CD4-positive, alpha-beta T cell treated with Interleukin-17A for 1 hour (primary cell): Measurements from ENCODE around the gene HYAL3.
"Not testable (repeated sequence)": the region's sequence is repeated elsewhere in the genome, so short reads cannot be mapped to it uniquely, and the experiment has no call there.

ENCODE experiments used
- DNase-seq: peaks from one replicate; pipeline ENCODE4 v3.0.0-alpha.2; 2020

HYAL3 gene

GRCh38 chr3:50268703-50269451 lies 30.3 kb downstream of the HYAL3 start, which contains the start of gene SEMA3B:
Gene SEMA3B (plus strand): TSS chr3:50269147. CDS start chr3:50269241, 94 bp downstream.
- DNase-seq: no peak

GRCh38 chr3:50268276-50268675 lies 30.9 kb downstream of the HYAL3 start:
- no peak for DNase-seq

GRCh38 chr3:50267280-50267913 lies 31.8 kb downstream of the HYAL3 start:
- no peak for DNase-seq

DNA sequence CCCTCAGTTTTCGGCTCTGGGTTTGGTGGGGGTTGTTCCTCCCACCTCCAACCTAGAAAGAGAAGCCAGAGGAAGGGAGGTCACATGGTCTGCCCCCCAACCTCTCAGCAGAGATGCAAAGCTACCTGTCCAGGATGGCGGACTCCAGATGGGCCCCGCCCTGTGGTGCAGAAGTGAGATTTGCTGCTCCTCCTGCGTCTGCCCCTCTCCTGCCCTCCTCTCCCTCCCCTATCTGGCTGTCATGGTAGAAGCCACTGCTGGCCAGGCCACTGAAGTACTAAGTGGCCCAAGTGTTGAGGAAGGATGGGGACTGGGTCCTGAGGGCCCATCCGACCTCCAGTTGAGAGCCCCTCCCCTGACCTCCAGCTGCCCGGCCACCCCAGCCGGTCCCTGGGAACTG lies 32.4 kb downstream of the HYAL3 start:
- DNase-seq: no peak

- no peak for DNase-seq
These were observed 33.2 kb downstream of the HYAL3 start for GRCh38 chr3:50266017-50266416.

- DNase-seq: no peak
These were observed 33.6 kb downstream of the HYAL3 start for GRCh38 chr3:50265571-50265970.

GRCh38 chr3:50264964-50265485 lies 34.2 kb downstream of the HYAL3 start:
- DNase-seq: no peak

GRCh38 chr3:50264383-50264963 lies 34.7 kb downstream of the HYAL3 start:
- no peak for DNase-seq

DNA sequence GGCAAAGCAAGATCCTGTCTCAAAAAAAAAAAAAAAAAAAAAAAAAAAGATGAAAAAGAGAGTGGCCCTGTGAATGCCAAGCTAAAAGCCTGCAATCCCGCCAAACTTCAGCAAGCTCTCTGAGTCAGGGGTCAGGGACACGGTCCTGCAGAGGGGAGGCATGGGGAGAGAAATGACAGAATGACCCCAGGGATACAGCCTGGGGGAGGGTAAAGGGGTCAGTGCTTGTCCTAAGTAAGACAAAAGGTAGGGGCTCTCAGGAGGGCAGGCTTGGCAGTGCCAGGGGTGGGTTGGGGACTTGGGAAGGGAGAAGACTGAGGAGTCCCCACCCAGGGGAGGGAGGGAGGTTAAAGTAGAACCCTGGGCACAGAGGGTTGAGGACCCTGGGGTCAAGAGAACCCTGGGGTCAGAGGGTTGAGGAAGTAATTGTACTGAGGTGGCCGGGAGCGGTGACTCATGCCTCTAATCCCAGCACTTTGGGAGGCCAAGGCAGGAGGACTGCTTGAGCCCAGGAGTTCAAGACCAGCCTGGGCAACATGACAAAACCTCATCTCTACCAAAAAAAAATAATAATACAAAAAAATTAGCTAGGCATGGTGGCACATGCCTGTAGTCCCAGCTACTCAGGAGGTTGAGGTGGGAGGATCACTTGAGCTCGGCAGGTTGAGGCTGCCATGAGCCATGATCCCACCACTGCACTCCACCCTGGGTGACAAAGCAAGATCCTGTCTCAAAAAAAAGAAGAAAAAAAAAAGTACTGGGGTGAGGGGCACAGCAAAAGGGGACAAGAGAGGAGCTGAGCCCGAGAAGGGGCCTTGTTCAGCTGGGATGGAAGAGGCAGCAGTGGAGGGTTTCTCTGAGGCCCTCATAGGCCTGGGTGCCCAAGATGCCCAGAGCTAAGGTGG lies 35.5 kb downstream of the HYAL3 start:
- no peak for DNase-seq

GRCh38 chr3:50262778-50263177 lies 36.4 kb downstream of the HYAL3 start:
- DNase-seq: no peak

- not testable (repeated sequence) for DNase-seq
These were observed 37.0 kb downstream of the HYAL3 start for GRCh38 chr3:50262200-50262599.

DNA sequence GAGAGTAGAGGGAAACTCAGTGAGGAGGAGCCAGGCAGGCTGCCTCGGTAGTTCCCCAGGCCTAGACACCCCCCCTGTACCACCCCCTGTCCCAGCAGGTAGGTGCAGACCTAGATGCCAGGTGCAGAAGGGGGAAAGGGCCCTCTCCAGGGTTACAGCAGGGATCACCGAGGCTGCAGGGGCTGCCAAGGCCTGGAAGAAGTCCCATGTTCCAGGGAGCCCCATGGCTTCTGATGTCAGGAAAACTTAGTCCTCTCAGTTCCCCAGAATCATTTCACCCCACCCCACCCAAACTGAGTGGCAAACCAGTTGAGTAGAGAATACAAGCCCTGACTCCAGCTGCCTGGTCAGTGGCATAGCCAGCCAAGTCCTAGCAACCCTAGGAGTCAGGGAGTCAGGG lies 37.7 kb downstream of the HYAL3 start:
- DNase-seq: no peak

- no peak for DNase-seq
These were observed 38.2 kb downstream of the HYAL3 start for GRCh38 chr3:50260942-50261441.

DNA sequence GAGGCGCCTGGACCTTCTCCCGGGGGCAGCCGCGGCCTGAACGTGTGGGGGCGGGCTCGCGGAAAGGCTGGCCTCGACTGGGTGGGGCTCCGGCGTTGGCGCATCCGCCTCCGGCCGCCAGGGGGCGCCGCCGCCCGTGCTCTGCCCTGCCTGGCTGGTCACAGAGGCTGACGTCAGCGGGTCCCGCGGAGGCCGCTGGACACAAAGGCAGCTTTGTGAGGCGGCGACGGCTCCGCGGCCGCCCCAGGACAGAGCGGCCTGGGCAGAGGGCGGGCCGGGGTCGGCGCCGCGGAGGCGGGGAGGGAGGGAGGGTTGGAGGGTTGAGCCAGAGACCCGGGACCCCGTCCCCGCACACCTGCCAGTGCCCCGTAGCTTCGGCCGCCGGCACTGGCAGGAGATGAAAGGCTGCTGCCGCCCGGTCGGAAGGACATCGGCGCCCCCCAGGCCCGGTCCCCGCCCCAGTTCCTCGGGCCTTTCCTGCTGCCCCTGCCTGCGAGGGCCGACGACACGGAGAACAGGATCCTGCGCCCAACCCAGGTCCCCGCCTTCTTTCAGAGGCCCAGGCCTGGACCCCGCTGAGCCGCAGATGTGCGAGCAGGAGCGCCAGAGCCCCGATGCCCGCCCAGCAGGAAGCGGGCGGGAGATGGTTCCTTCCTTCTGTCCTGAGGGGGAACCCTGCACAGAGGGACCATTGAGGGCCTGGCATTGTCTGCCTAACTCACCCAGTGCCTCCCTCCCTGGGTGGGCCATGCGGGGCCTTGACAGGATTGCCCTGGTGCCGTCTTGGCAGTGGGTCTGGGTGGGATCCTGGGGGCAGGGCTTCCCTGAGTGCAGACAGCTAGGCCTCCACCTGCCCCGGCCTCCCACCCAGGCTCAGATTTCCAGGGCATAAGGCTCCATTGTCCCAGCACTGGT lies 38.9 kb downstream of the HYAL3 start:
- peak; percentile 86 for DNase-seq

DNA sequence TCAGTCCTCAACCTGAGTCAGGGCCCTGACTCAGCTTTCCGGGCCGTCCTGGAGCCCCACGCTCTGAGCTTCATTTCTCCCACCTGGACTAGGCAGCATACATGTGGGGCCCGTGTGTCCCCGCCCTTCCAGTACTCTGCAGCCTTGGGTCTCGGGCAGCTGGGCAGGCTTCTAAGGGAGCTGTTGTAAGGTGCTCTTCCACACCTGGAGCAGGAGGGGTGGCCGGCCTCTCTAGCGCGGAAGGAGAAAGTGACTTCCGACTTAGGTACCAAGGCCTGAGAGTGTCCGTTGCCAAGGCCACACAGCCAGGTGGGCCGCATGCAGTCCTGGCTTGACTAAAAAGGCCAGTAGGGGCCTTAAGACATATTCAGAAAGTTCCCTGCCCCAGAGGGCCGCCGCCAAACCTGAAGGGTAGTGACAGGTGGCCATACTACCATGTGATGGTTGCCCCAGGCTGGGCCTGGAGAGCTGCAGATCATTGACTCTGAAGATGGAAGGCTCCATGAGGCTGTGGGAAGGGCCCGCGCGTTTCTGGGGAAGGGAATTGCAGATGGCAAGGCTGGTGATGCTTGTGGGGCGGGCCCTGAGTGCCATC lies 39.7 kb downstream of the HYAL3 start:
- DNase-seq: no peak

- peak; percentile 16 for DNase-seq
These were observed 40.2 kb downstream of the HYAL3 start for GRCh38 chr3:50258979-50259378.

- DNase-seq: no peak
These were observed 41.0 kb downstream of the HYAL3 start for GRCh38 chr3:50258029-50258680.

DNA sequence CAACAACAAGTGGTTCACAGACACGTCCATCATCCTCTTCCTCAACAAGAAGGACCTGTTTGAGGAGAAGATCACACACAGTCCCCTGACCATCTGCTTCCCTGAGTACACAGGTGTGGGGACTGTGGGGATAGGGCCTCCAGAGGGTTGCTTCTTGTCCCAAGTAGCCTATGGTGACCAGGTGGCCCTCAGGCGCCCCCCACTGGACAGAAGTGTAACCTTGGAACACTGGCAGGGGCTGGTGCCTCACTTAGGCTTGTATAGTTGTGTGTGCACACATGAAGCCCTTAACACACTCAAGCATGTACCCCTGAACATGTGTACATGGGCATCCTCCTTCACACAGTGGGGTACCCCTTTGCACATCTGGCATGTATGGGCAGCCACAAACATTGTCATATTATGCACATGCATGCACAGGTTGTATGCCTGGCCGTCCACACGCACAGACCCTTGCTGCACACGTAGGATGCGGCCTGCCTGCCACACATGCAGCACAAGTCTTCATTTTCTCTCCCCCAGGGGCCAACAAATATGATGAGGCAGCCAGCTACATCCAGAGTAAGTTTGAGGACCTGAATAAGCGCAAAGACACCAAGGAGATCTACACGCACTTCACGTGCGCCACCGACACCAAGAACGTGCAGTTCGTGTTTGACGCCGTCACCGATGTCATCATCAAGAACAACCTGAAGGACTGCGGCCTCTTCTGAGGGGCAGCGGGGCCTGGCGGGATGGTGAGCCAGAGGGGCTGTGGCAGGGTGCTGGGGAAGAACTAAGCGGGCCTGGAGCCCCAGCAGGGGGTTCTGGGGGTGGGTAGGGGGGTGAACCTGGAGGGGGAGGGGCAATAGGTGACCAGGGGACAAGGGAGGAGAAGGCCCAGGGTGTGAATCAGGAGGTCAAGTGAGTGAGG lies 42.0 kb downstream of the HYAL3 start:
- peak; percentile 43 for DNase-seq

DNA sequence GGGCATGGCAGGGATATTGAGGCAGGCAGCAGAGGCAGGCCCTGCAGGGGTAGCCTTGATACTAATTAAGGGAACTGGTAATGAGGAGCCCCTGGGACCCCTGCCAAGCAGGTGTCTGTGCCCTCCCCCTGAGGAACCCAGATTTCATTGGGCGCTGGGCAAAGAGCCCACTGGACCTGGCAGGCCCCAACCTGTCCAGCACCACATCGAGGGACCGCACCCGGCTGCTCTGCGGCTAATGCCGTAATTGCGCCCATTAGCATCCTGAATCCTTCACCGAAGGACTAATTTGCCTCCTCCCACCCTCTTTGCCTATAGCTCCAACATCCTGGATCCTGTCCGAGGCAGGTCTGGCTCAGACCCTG lies 44.0 kb downstream of the HYAL3 start:
- no peak for DNase-seq
